HFF-Myc (cell line): ENCODE data around the gene VSTM2B.

Source experiments
- DNase-seq: peaks from one replicate; pipeline ENCODE4 v3.0.0-alpha.2; 2011; ENCODE audit warnings: low read depth; ENCODE audit errors: extremely low read depth
- H3K4me3 ChIP-seq: replicated peaks from 2 replicates; pipeline ENCODE4 v1.5.1; 2011; ENCODE audit warnings: low read depth, mild to moderate bottlenecking, control low read depth, low read length
- CTCF ChIP-seq: IDR thresholded peaks from 2 replicates; pipeline ENCODE4 v1.5.1; 2012; ENCODE audit warnings: mild to moderate bottlenecking, low read depth, low read length, control low read depth; ENCODE audit errors: missing control alignments

Gene VSTM2B

GRCh38 chr19:29515233-29515619 lies 10.6 kb upstream of the VSTM2B start:
- DNase-seq: no peak
- TF ChIP-seq CTCF: no peak
- no peak overlapping the region for H3K4me3 ChIP-seq

GRCh38 chr19:29515706-29516357 lies 10.0 kb upstream of the VSTM2B start:
- TF ChIP-seq CTCF: no peak
- no peak overlapping the region for H3K4me3 ChIP-seq
- no peak for DNase-seq

GRCh38 chr19:29516358-29516725 lies 9.5 kb upstream of the VSTM2B start:
- no peak for TF ChIP-seq CTCF
- DNase-seq: no peak
- no peak overlapping the region for H3K4me3 ChIP-seq

- DNase-seq: no peak
- H3K4me3 ChIP-seq: no peak overlapping the region
- no peak for TF ChIP-seq CTCF
Observed at GRCh38 chr19:29516821-29517395, 8.9 kb upstream of the VSTM2B start.

GRCh38 chr19:29517412-29517811 lies 8.4 kb upstream of the VSTM2B start:
- no peak overlapping the region for H3K4me3 ChIP-seq
- no peak for TF ChIP-seq CTCF

GRCh38 chr19:29517946-29518345 lies 7.8 kb upstream of the VSTM2B start:
- no peak for TF ChIP-seq CTCF

More at GRCh38 chr19:29517412-29517811, 8.4 kb upstream of the VSTM2B start:
- DNase-seq: no peak

GRCh38 chr19:29519146-29519545 lies 6.6 kb upstream of the VSTM2B start:
- TF ChIP-seq CTCF: no peak
- no peak overlapping the region for H3K4me3 ChIP-seq
- DNase-seq: no peak

More at GRCh38 chr19:29517946-29518345, 7.8 kb upstream of the VSTM2B start:
- no peak overlapping the region for H3K4me3 ChIP-seq
- no peak for DNase-seq
